Breast epithelium (tissue), 3 donors: Measurements from ENCODE around the gene NRXN3.

ENCODE experiments used
- POLR2A ChIP-seq: fragments of 450-650 bp; IDR thresholded peaks from one replicate; pipeline ENCODE4 v1.6.1; 2016; ENCODE audit warnings: antibody characterized with exemption, mild to moderate bottlenecking, moderate library complexity
- POLR2AphosphoS5 ChIP-seq, 3 donors: sonication (generic); formaldehyde crosslinking; IDR thresholded peaks; one replicate each; pipeline ENCODE4 v1.6.1; 2017; ENCODE audit warnings: antibody characterized with exemption in 3 of 3
- TF ChIP-seq, protein P1 (sequence below), 3 donors: fragments of 450-650 bp; IDR thresholded peaks; one replicate each; pipeline ENCODE4 v1.5.1; 2016 to 2017; ENCODE audit warnings: antibody characterized with exemption in 3 of 3, mild to moderate bottlenecking in 3 of 3, moderate library complexity in 3 of 3

DNA sequence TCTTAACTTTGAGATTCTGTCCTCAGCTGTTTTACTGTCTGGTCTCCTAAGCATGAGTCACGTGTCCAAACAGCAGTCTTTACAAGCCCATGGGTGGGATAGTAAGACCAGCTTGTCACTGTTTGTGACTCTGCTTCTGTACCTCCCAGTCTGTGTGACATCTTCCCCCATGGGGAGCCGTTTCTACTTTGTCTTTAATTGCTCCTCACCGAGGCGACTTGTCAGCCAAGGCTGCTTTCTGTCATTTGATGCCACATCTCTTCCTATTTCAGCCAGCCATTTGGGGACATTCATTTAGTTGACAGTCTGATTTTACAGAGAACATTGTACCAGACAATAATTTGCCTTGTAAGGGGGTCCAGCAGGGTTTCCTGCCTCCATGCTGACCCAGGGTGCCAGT is 534.8 kb downstream of the NRXN3 start:
- TF ChIP-seq, protein P1, sequence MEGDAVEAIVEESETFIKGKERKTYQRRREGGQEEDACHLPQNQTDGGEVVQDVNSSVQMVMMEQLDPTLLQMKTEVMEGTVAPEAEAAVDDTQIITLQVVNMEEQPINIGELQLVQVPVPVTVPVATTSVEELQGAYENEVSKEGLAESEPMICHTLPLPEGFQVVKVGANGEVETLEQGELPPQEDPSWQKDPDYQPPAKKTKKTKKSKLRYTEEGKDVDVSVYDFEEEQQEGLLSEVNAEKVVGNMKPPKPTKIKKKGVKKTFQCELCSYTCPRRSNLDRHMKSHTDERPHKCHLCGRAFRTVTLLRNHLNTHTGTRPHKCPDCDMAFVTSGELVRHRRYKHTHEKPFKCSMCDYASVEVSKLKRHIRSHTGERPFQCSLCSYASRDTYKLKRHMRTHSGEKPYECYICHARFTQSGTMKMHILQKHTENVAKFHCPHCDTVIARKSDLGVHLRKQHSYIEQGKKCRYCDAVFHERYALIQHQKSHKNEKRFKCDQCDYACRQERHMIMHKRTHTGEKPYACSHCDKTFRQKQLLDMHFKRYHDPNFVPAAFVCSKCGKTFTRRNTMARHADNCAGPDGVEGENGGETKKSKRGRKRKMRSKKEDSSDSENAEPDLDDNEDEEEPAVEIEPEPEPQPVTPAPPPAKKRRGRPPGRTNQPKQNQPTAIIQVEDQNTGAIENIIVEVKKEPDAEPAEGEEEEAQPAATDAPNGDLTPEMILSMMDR (IDR thresholded peaks at IDR 0.05), result no peak
- no peak for TF ChIP-seq POLR2A
- TF ChIP-seq POLR2AphosphoS5 (IDR thresholded peaks at IDR 0.05), result no peak
